Neural progenitor cell (in vitro differentiated cells): ENCODE data around the gene PLEKHH2. TPM values are rescaled to one million over a fixed set of nuclear protein-coding genes. Genes with fewer than 3 reads are reported as not detected.

Source experiments
- DNase-seq: peaks from one replicate; pipeline ENCODE4 v3.0.0-alpha.2; 2016; ENCODE audit warnings: low spot score
- H2AFZ ChIP-seq: fragments of 200-600 bp; sonication (generic); replicated peaks from 2 replicates; pipeline ENCODE4 v1.6.1; 2016; ENCODE audit warnings: antibody characterized with exemption
- H3F3A ChIP-seq: fragments of 200-600 bp; sonication (generic); 2 replicates; pipeline ENCODE4 v1.6.1; 2016; ENCODE audit warnings: antibody characterized with exemption, low read depth
- H3K27ac ChIP-seq: fragments of 200-600 bp; sonication (generic); 2 replicates; pipeline ENCODE4 v1.5.1; 2016; ENCODE audit warnings: mild to moderate bottlenecking
- H3K27me3 ChIP-seq: fragments of 200-600 bp; sonication (generic); 2 replicates; pipeline ENCODE4 v1.6.1; 2016; ENCODE audit warnings: mild to moderate bottlenecking, moderate library complexity
- H3K36me3 ChIP-seq: fragments of 200-600 bp; sonication (generic); 2 replicates; pipeline ENCODE4 v1.5.1; 2016
- H3K4me1 ChIP-seq: fragments of 200-600 bp; sonication (generic); 2 replicates; pipeline ENCODE4 v1.6.1; 2016; ENCODE audit warnings: mixed run types
- H3K4me2 ChIP-seq: fragments of 200-600 bp; sonication (generic); 2 replicates; pipeline ENCODE4 v1.6.1; 2016
- H3K4me3 ChIP-seq: fragments of 200-600 bp; sonication (generic); 2 replicates; pipeline ENCODE4 v1.5.1; 2016
- H3K79me2 ChIP-seq: fragments of 200-600 bp; sonication (generic); 2 replicates; pipeline ENCODE4 v1.6.1; 2016; ENCODE audit warnings: low read depth
- H3K9ac ChIP-seq: fragments of 200-600 bp; sonication (generic); 2 replicates; pipeline ENCODE4 v1.6.1; 2016
- H3K9me3 ChIP-seq: fragments of 200-600 bp; sonication (generic); 2 replicates; pipeline ENCODE4 v1.5.1; 2016; ENCODE audit warnings: low read depth
- H4K20me1 ChIP-seq: fragments of 200-600 bp; sonication (generic); 2 replicates; pipeline ENCODE4 v1.6.1; 2016; ENCODE audit warnings: low read depth
- H3K27ac Mint-ChIP-seq: 3 replicates; pipeline ENCODE4 v1.8.0; 2021; ENCODE audit warnings: mixed read lengths
- H3K27me3 Mint-ChIP-seq: 2 replicates; pipeline ENCODE4 v1.8.0; 2022; ENCODE audit warnings: low read depth, mild to moderate bottlenecking, inconsistent platforms, moderate library complexity, mixed read lengths; ENCODE audit not compliant: insufficient read depth
- H3K36me3 Mint-ChIP-seq: 3 replicates; pipeline ENCODE4 v1.8.0; 2021; ENCODE audit warnings: mixed read lengths
- H3K4me1 Mint-ChIP-seq: 3 replicates; pipeline ENCODE4 v1.8.0; 2021; ENCODE audit warnings: mixed read lengths
- H3K4me3 Mint-ChIP-seq: 3 replicates; pipeline ENCODE4 v1.8.0; 2021; ENCODE audit warnings: mild to moderate bottlenecking, moderate library complexity, mixed read lengths
- H3K9me3 Mint-ChIP-seq: 3 replicates; pipeline ENCODE4 v1.8.0; 2020; ENCODE audit warnings: mixed read lengths
- EZH2 ChIP-seq: fragments of 200-600 bp; sonication (generic); IDR thresholded peaks from 2 replicates; pipeline ENCODE4 v1.6.1; 2017; ENCODE audit warnings: antibody characterized with exemption, mild to moderate bottlenecking, moderate library complexity
- EZH2phosphoT487 ChIP-seq: fragments of 200-600 bp; sonication (generic); IDR thresholded peaks from 2 replicates; pipeline ENCODE4 v1.6.1; 2017; ENCODE audit warnings: antibody characterized with exemption
- total RNA-seq: library from RNA; depleted of rRNA; stranded (reverse); fragments of >200 nt; gene quantifications from 2 replicates; pipeline ENCODE4 v1.2.3, GENCODE V29; 2015; ENCODE audit warnings: low replicate concordance
- TF ChIP-seq, protein P1 (sequence below): fragments of 200-600 bp; sonication (generic); IDR thresholded peaks from 2 replicates; pipeline ENCODE4 v1.5.1; 2017; ENCODE audit warnings: antibody characterized with exemption, mild to moderate bottlenecking

PLEKHH2 gene
- total RNA-seq, 1 donor from 2014 or later, result 11.2 TPM

DNA sequence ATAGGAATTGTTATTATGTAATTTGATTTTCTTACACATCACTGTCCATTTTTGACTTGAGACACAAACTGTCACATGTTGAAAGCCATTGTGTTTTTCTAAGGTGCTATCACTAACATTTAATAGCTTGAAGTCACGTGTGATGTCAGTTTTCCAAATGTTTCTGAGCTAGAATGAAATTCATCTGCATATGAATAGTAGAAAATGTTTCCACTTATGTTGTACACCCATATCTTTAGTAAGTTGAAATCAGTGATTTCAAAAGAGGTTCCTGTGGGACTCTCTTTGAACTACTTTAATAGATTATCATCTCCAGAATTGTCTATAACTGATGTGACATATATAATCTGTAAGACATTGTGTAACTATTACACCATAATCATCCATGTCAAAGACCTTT, 173.8 kb downstream of the PLEKHH2 start:
- Mint-ChIP-seq H3K4me3 (no peak overlapping the region), H3K9me3 (no peaks in the 10 kb centered on the region), H3K36me3 (peaks cover 5% of the 10 kb centered on the region), H3K27ac (no peak overlapping the region), H3K27me3 (no peaks in the 10 kb centered on the region), H3K4me1 (peaks cover 4% of the 10 kb centered on the region)
- Histone ChIP-seq H3K79me2 (no peaks in the 10 kb centered on the region), H3K27me3 (no peaks in the 10 kb centered on the region), H3K4me2 (no peak overlapping the region), H3K4me1 (no peaks in the 10 kb centered on the region), H3K9me3 (no peaks in the 10 kb centered on the region), H3K36me3 (no peaks in the 10 kb centered on the region), H3K4me3 (no peak overlapping the region), H3K9ac (no peak overlapping the region), H4K20me1 (no peaks in the 10 kb centered on the region), H3F3A (no peaks in the 10 kb centered on the region), H3K27ac (no peak overlapping the region), H2AFZ (no peak overlapping the region)
- TF ChIP-seq EZH2 (no peak), EZH2phosphoT487 (no peak)
- TF ChIP-seq, protein P1, sequence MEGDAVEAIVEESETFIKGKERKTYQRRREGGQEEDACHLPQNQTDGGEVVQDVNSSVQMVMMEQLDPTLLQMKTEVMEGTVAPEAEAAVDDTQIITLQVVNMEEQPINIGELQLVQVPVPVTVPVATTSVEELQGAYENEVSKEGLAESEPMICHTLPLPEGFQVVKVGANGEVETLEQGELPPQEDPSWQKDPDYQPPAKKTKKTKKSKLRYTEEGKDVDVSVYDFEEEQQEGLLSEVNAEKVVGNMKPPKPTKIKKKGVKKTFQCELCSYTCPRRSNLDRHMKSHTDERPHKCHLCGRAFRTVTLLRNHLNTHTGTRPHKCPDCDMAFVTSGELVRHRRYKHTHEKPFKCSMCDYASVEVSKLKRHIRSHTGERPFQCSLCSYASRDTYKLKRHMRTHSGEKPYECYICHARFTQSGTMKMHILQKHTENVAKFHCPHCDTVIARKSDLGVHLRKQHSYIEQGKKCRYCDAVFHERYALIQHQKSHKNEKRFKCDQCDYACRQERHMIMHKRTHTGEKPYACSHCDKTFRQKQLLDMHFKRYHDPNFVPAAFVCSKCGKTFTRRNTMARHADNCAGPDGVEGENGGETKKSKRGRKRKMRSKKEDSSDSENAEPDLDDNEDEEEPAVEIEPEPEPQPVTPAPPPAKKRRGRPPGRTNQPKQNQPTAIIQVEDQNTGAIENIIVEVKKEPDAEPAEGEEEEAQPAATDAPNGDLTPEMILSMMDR, result no peak
- DNase-seq, result no peak

DNA sequence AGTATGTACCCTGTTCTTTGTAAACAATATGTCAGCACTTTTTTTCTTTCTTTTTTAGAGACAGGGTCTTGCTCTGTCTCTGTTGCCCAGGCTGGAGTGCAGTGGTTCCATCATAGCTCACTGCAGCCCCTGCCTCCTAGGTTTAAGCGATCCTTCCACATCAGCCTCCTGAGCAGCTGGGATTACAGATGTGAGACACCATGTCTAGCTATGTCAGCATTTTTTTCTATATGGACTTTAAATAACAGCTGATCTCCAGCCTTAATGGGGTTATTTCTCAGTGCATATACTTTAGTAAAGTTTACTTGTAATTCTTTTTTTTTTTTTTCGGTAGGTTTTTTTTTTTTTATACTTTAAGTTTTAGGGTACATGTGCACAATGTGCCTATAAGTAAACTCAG, 174.9 kb downstream of the PLEKHH2 start:
- H3K79me2 ChIP-seq, result no peaks in the 10 kb centered on the region
- H3K4me1 ChIP-seq, result no peaks in the 10 kb centered on the region
- H3K27me3 ChIP-seq, result no peaks in the 10 kb centered on the region
- Mint-ChIP-seq H3K4me1 (peaks cover 4% of the 10 kb centered on the region), H3K9me3 (no peaks in the 10 kb centered on the region), H3K27ac (no peak overlapping the region), H3K36me3 (peaks cover 4% of the 10 kb centered on the region), H3K27me3 (peaks cover 2% of the 10 kb centered on the region), H3K4me3 (no peak overlapping the region)
- H3K36me3 ChIP-seq, result no peaks in the 10 kb centered on the region
- H3K4me2 ChIP-seq, result no peak overlapping the region
- TF ChIP-seq, protein P1, result no peak
- no peak for TF ChIP-seq EZH2phosphoT487
- TF ChIP-seq EZH2, result no peak
- no peaks in the 10 kb centered on the region for H3K9me3 ChIP-seq
- no peak for DNase-seq
- H3K4me3 ChIP-seq, result no peak overlapping the region
- H4K20me1 ChIP-seq, result no peaks in the 10 kb centered on the region
- no peak overlapping the region for H2AFZ ChIP-seq
- no peaks in the 10 kb centered on the region for H3F3A ChIP-seq
- no peak overlapping the region for H3K9ac ChIP-seq
- no peak overlapping the region for H3K27ac ChIP-seq

DNA sequence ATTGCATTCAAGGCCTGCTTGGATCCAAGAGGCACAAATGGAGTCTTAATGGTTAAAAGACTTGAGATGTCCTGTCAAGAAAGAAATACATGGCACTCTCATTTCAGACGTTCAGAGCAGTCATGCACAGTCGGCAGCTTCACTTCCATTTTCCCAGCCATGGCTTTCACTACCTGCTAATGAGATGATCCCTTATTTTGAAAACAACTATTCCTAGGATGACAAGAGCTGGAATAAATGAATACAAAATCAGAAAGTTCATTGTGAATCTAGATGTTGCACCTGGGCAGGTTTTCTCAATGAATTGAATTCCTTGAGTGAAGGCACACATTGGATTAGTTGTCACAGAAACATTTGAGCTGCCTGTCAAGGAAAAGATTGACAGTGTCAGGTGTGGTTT, 175.9 kb downstream of the PLEKHH2 start:
- no peak overlapping the region for H3K27ac ChIP-seq
- no peaks in the 10 kb centered on the region for H3K9me3 ChIP-seq
- no peak overlapping the region for H2AFZ ChIP-seq
- H3F3A ChIP-seq, result no peaks in the 10 kb centered on the region
- no peak overlapping the region for H3K4me2 ChIP-seq
- Mint-ChIP-seq H3K27ac (no peak overlapping the region), H3K36me3 (peaks cover 2% of the 10 kb centered on the region), H3K9me3 (no peaks in the 10 kb centered on the region), H3K27me3 (peaks cover 2% of the 10 kb centered on the region), H3K4me1 (peaks cover 4% of the 10 kb centered on the region), H3K4me3 (no peak overlapping the region)
- TF ChIP-seq EZH2 (no peak), EZH2phosphoT487 (no peak)
- TF ChIP-seq, protein P1, result no peak
- no peak overlapping the region for H3K9ac ChIP-seq
- no peak for DNase-seq
- H3K79me2 ChIP-seq, result no peaks in the 10 kb centered on the region
- no peaks in the 10 kb centered on the region for H4K20me1 ChIP-seq
- no peaks in the 10 kb centered on the region for H3K36me3 ChIP-seq
- H3K4me3 ChIP-seq, result no peak overlapping the region
- H3K4me1 ChIP-seq, result no peaks in the 10 kb centered on the region
- no peaks in the 10 kb centered on the region for H3K27me3 ChIP-seq

- Mint-ChIP-seq H3K4me1 (peaks cover 4% of the 10 kb centered on the region), H3K4me3 (no peak overlapping the region), H3K27me3 (peaks cover 2% of the 10 kb centered on the region), H3K9me3 (no peaks in the 10 kb centered on the region), H3K36me3 (peaks cover 2% of the 10 kb centered on the region), H3K27ac (no peak overlapping the region)
- no peak overlapping the region for H3K4me2 ChIP-seq
- no peaks in the 10 kb centered on the region for H3K27me3 ChIP-seq
- H3K4me3 ChIP-seq, result no peak overlapping the region
- H3K27ac ChIP-seq, result no peak overlapping the region
- no peaks in the 10 kb centered on the region for H4K20me1 ChIP-seq
- TF ChIP-seq EZH2phosphoT487 (no peak), EZH2 (no peak)
- TF ChIP-seq, protein P1, result no peak
- H3K9ac ChIP-seq, result no peak overlapping the region
- no peaks in the 10 kb centered on the region for H3F3A ChIP-seq
- no peak for DNase-seq
- H3K36me3 ChIP-seq, result no peaks in the 10 kb centered on the region
- no peak overlapping the region for H2AFZ ChIP-seq
- no peaks in the 10 kb centered on the region for H3K9me3 ChIP-seq
- no peaks in the 10 kb centered on the region for H3K4me1 ChIP-seq
- H3K79me2 ChIP-seq, result no peaks in the 10 kb centered on the region
Measured at GRCh38 chr2:43814711-43815110, 177.7 kb downstream of the PLEKHH2 start.
